GM19099 (cell line): ENCODE measurements around the gene DHX36.

Experiments
- POLR2A ChIP-seq: IDR thresholded peaks from 3 replicates; pipeline ENCODE4 v1.6.1; 2011; ENCODE audit warnings: low read depth; ENCODE audit not compliant: insufficient read length; ENCODE audit errors: extremely low read depth

Gene DHX36

GRCh38 chr3:154247806-154248415 is 76.4 kb downstream of the DHX36 start:
- no peak for TF ChIP-seq POLR2A

DNA sequence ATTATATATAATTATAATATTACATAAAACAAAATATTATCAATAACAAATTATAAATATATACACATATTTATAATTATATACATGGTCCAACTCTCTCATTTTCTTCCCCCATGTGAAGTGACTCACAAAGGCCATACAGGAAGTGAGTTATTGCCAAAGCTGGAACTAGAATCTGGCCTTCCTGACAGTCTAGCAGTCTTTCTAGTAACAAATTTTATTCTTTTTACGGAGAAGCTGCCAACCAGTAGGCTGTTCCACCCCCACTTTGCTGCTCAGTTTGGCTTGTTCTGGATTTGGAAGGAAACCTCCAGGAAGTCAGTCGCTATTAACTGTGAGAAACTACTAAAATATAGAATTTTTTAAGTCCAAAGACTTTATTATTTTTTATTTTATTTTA is 79.6 kb downstream of the DHX36 start:
- no peak for TF ChIP-seq POLR2A

DNA sequence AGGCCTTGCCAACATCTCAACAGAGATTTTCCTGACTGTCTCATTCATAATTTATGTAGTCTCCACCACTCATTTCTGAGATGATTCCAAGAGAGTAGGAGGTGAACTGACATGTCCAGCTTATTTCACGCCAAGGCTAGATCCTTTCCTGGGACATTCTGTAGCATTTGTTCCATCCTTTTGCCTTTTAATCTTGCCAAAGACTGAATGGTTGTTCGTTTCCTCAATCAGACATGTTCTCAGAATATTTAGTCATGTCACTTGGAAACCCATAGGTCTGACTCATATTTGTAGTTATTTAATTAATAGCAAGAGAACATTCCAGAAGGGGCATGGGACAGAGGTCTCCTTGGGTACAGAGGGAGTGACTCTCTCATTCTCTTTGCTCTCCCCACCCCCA is 80.9 kb downstream of the DHX36 start:
- no peak for TF ChIP-seq POLR2A

DNA sequence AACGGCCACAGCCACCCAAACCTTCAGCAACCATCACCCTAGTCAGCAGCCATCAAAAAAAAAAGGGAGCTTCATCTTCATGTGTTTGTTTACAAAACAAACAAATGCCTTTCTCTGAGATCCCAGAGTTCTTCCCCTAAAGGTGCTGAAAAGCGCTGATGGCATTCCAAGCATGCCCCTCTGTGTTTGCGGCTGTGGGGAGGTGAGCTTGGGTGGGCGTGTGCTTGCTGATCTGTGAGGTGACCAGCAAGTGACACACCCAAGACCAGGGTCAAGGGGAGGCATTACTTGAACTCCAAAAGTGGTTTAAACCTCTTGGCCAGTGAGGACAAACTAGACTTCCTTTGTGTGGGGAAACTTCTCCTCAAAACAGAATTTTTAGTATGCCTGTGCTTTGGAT is 81.5 kb downstream of the DHX36 start:
- no peak for TF ChIP-seq POLR2A

- no peak for TF ChIP-seq POLR2A
These were observed 82.8 kb downstream of the DHX36 start for GRCh38 chr3:154241496-154241895.

GRCh38 chr3:154240235-154240634 is 84.1 kb downstream of the DHX36 start:
- no peak for TF ChIP-seq POLR2A

GRCh38 chr3:154236331-154236730 is 88.0 kb downstream of the DHX36 start:
- TF ChIP-seq POLR2A, result no peak

GRCh38 chr3:154235330-154235729 is 89.0 kb downstream of the DHX36 start:
- TF ChIP-seq POLR2A, result no peak

- TF ChIP-seq POLR2A, result no peak
These were observed 95.1 kb downstream of the DHX36 start for GRCh38 chr3:154229217-154229590.

DNA sequence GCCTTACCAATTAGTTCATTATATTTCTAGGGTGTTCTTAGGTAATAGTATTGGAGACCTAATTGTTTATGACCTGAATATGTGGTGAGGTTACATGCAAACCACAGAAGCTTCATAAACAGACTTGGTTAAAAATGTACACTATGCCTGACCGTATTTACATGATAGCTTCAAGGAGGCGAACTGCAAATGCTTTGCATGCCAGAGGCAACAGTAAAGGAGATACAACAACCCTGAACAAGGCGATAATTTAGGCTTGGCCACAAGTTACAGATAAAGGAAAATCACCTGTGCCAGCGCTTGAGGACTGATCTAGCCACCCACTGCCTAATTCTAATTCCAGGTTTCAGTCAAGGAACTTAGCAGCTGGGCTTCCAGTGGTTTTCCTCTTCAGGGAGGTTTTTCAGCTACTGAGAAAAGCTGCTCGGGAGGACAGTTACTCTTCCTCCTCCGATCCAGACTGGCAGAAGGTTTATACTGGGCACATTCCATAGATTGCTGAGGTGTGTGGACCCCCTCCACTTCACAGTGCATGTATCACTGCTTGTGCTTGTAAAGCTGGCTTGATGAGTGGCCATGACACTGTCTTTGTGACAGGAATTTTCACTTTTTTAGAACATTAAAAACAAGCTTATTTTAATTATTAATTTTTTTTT is 95.6 kb downstream of the DHX36 start:
- TF ChIP-seq POLR2A, result no peak

- no peak for TF ChIP-seq POLR2A
These were observed 96.8 kb downstream of the DHX36 start for GRCh38 chr3:154227531-154227930.

GRCh38 chr3:154225536-154225935 is 98.8 kb downstream of the DHX36 start:
- no peak for TF ChIP-seq POLR2A

DNA sequence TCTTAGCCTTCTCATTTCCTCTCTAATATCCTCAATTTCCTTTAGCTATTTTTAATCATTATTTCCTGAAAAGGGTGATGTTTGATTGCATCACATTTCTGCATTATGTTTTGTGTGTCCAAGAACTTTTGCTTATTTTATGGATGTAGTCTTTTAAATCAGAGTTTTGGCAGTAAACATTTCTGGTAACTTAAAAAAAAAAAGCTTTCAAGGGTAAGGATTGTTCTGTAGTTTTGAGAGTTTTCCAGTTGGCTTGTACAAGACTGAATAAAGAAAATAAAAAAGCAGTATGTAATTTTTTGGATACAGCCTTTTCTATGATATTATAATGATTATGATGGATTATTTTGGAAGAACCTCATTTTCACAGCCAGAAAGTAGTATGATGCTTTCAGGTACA is 99.4 kb downstream of the DHX36 start:
- TF ChIP-seq POLR2A, result no peak

DNA sequence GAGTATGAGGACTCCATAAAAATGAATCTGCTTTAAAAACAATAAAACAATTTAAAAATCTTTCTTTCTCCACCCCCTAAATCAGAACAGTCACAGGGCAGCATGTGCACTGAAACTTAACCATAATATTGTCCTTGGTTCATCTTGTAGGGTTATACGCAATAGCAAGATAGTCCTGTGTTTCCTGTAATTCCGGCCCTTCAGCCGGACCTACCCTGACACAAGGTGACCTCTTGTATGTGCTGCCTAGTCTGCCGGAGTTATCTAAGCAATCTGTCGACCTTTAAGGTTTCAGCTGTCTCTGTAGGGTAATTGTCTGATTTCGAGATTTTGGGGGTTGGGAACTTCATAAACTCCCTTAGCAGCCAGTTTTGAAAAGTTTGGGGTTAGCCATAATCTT is 99.9 kb downstream of the DHX36 start:
- no peak for TF ChIP-seq POLR2A

GRCh38 chr3:154223519-154223918 is 100.8 kb downstream of the DHX36 start:
- TF ChIP-seq POLR2A, result no peak
